Liver (tissue), 9 donors: ENCODE results near the gene ZMYM1. TPM values are rescaled to one million over a fixed set of nuclear protein-coding genes. Genes with fewer than 3 reads are reported as not detected.

Experiments used
- DNase-seq: peaks from one replicate; pipeline ENCODE4 v3.0.0-alpha.2; 2017; ENCODE audit warnings: low spot score
- H3K27ac ChIP-seq, 2 donors: one replicate each; pipeline ENCODE4 v1.7.0; 2013; ENCODE audit warnings: inconsistent platforms in 2 of 2, low read length in 2 of 2, control low read depth in 1 of 2, low read depth in 1 of 2, mild to moderate bottlenecking in 1 of 2
- H3K27me3 ChIP-seq, 4 donors: one replicate each; pipeline versions ENCODE4 v1.6.1 to v1.7.0; 2013; ENCODE audit warnings: low read length in 3 of 4, inconsistent platforms in 1 of 4, mild to moderate bottlenecking in 1 of 4, moderate library complexity in 1 of 4; ENCODE audit not compliant: control insufficient read depth in 4 of 4, insufficient read depth in 4 of 4
- H3K36me3 ChIP-seq, 4 donors: one replicate each; pipeline versions ENCODE4 v1.6.1 to v1.7.0; 2013; ENCODE audit warnings: low read length in 3 of 4, mild to moderate bottlenecking in 3 of 4, low read depth in 1 of 4, moderate library complexity in 1 of 4; ENCODE audit not compliant: control insufficient read depth in 4 of 4, insufficient read depth in 3 of 4
- H3K4me1 ChIP-seq, 4 donors: one replicate each; pipeline versions ENCODE4 v1.6.1 to v1.7.0; 2013; ENCODE audit warnings: low read length in 3 of 4, mild to moderate bottlenecking in 3 of 4, moderate library complexity in 1 of 4; ENCODE audit not compliant: control insufficient read depth in 4 of 4, insufficient read depth in 4 of 4
- H3K4me3 ChIP-seq, 3 donors: one replicate each; pipeline versions ENCODE4 v1.6.1 to v1.7.0; 2013; ENCODE audit warnings: low read length in 3 of 3, control low read depth in 1 of 3, low read depth in 1 of 3, mild to moderate bottlenecking in 1 of 3
- H3K9ac ChIP-seq, 2 donors: one replicate each; pipeline ENCODE4 v1.7.0; 2013; ENCODE audit warnings: low read length in 2 of 2, mild to moderate bottlenecking in 2 of 2, moderate library complexity in 2 of 2, control low read depth in 1 of 2, low read depth in 1 of 2
- H3K9me3 ChIP-seq, 4 donors: one replicate each; pipeline versions ENCODE4 v1.6.1 to v1.7.0; 2013; ENCODE audit warnings: low read length in 3 of 4; ENCODE audit not compliant: control insufficient read depth in 4 of 4
- ATF3 ChIP-seq: IDR thresholded peaks from 2 replicates; pipeline ENCODE4 v1.6.1; 2016; ENCODE audit warnings: antibody characterized with exemption
- CTCF ChIP-seq: fragments of 150-350 bp; IDR thresholded peaks from 2 replicates; pipeline ENCODE4 v1.5.1; 2017; ENCODE audit warnings: improper control_type of control experiment, low read depth, low read length; ENCODE audit not compliant: missing input control
- EGR1 ChIP-seq, 2 donors: IDR thresholded peaks; 2 replicates each; pipeline ENCODE4 v1.6.1; 2016 to 2018; ENCODE audit warnings: antibody characterized with exemption in 2 of 2, low read depth in 2 of 2
- FOXA1 ChIP-seq: IDR thresholded peaks from 2 replicates; pipeline ENCODE4 v1.6.1; 2016; ENCODE audit warnings: antibody characterized with exemption
- FOXA2 ChIP-seq: IDR thresholded peaks from 2 replicates; pipeline ENCODE4 v1.6.1; 2016; ENCODE audit warnings: antibody characterized with exemption
- GABPA ChIP-seq, 2 donors: IDR thresholded peaks in 1 of 2; conservative IDR thresholded peaks in 1 of 2; 2 replicates each; pipeline ENCODE4 v1.6.1; 2016; ENCODE audit warnings: antibody characterized with exemption in 2 of 2, mild to moderate bottlenecking in 1 of 2, moderate library complexity in 1 of 2
- HNF4A ChIP-seq, 2 donors: conservative IDR thresholded peaks; 2 replicates each; pipeline ENCODE4 v1.6.1; 2016; ENCODE audit warnings: antibody characterized with exemption in 2 of 2, mild to moderate bottlenecking in 2 of 2
- HNF4G ChIP-seq: IDR thresholded peaks from 2 replicates; pipeline ENCODE4 v1.6.1; 2016; ENCODE audit warnings: antibody characterized with exemption
- JUND ChIP-seq, 2 donors: IDR thresholded peaks; 2 replicates each; pipeline ENCODE4 v1.6.1; 2016; ENCODE audit warnings: antibody characterized with exemption in 2 of 2
- MAX ChIP-seq: IDR thresholded peaks from 2 replicates; pipeline ENCODE4 v1.6.1; 2016; ENCODE audit warnings: antibody characterized with exemption
- NR2F2 ChIP-seq: IDR thresholded peaks from 2 replicates; pipeline ENCODE4 v1.6.1; 2016; ENCODE audit warnings: antibody characterized with exemption
- RAD21 ChIP-seq, 2 donors: IDR thresholded peaks; 2 replicates each; pipeline ENCODE4 v1.6.1; 2016; ENCODE audit warnings: antibody characterized with exemption in 2 of 2, mild to moderate bottlenecking in 2 of 2
- REST ChIP-seq: IDR thresholded peaks from 2 replicates; pipeline ENCODE4 v1.6.1; 2016; ENCODE audit warnings: antibody characterized with exemption, mild to moderate bottlenecking
- RXRA ChIP-seq, 2 donors: IDR thresholded peaks; 2 replicates each; pipeline ENCODE4 v1.6.1; 2017 to 2018; ENCODE audit warnings: antibody characterized with exemption in 2 of 2, mild to moderate bottlenecking in 1 of 2
- SP1 ChIP-seq: IDR thresholded peaks from 2 replicates; pipeline ENCODE4 v1.6.1; 2018; ENCODE audit warnings: antibody characterized with exemption, mild to moderate bottlenecking
- TAF1 ChIP-seq: conservative IDR thresholded peaks from 2 replicates; pipeline ENCODE4 v1.6.1; 2016; ENCODE audit warnings: antibody characterized with exemption, mild to moderate bottlenecking
- YY1 ChIP-seq: IDR thresholded peaks from 2 replicates; pipeline ENCODE4 v1.6.1; 2016; ENCODE audit warnings: antibody characterized with exemption, mild to moderate bottlenecking
- ZBTB33 ChIP-seq: IDR thresholded peaks from 2 replicates; pipeline ENCODE4 v1.6.1; 2016; ENCODE audit warnings: antibody characterized with exemption
- WGBS: extraction: QIAGEN DNeasy Blood & Tissue Kit; methylation state at CpG from one replicate; pipeline ENCODE4 v1.1.7; 2013; 5-methylcytosine and 5-hydroxymethylcytosine counted together
- polyA plus RNA-seq, 2 donors: library from polyadenylated mRNA; stranded (reverse) in 1 of 2; unstranded in 1 of 2; fragments of 200-250 nt in 1 of 2; fragments of >200 nt in 1 of 2; fragmentation: Nextera tagmentation in 1 of 2; extraction: Ambion mirVana in 1 of 2; gene quantifications; one replicate each; pipeline versions ENCODE4 v1.2.1 to v1.2.3, GENCODE V29; 2013 to 2015
- total RNA-seq, 2 donors: library from RNA; depleted of rRNA; stranded (reverse); fragments of >200 nt; gene quantifications; one replicate each; pipeline ENCODE4 v1.2.3, GENCODE V29; 2014
- donor health status: healthy.
- donor health status: healthy.
- donor health status: healthy.
- donor health status: healthy.
- donor health status: healthy.

The ZMYM1 gene
- total and polyA plus RNA-seq, 4 donors = 2.0 to 10.8 (median 5.7) TPM

GRCh38 chr1:35029761-35030160, 49.4 kb upstream of the ZMYM1 start:
- peaks cover 0 to 4% (median 0%) of the 10 kb centered on the region in 4 donors for H3K36me3 ChIP-seq
- TF ChIP-seq MAX = no peak
- no peak for TF ChIP-seq REST
- no peak overlapping the region for H3K9ac ChIP-seq
- peaks cover 0 to 6% (median 3%) of the 10 kb centered on the region in 4 donors for H3K9me3 ChIP-seq
- H3K27me3 ChIP-seq = no peaks in the 10 kb centered on the region
- H3K27ac ChIP-seq = no peak overlapping the region
- no peak for DNase-seq
- no peak overlapping the region for H3K4me3 ChIP-seq
- peaks cover 2 to 21% (median 11%) of the 10 kb centered on the region in 4 donors for H3K4me1 ChIP-seq

GRCh38 chr1:35030338-35030737, 48.8 kb upstream of the ZMYM1 start:
- no peak for TF ChIP-seq ZBTB33
- no peak for TF ChIP-seq RAD21 (IDR thresholded peaks at IDR 0.05)
- no peak for TF ChIP-seq CTCF
- no peak for TF ChIP-seq JUND (IDR thresholded peaks at IDR 0.05)
- no peak for TF ChIP-seq YY1
- TF ChIP-seq HNF4A (conservative IDR thresholded peaks at IDR 0.05) = no peak
- no peak for TF ChIP-seq ATF3
- TF ChIP-seq NR2F2 = no peak
- no peak for TF ChIP-seq FOXA2
- TF ChIP-seq REST = no peak
- no peak for TF ChIP-seq EGR1 (IDR thresholded peaks at IDR 0.05; ENCODE audit: low read depth in 2 of 2)
- TF ChIP-seq FOXA1 = no peak
- TF ChIP-seq GABPA (IDR thresholded peaks at IDR 0.05 in 1 of 2, conservative IDR thresholded peaks at IDR 0.05 in 1 of 2) = no peak
- no peak for TF ChIP-seq HNF4G
- no peak for TF ChIP-seq SP1
- no peak for TF ChIP-seq TAF1
- TF ChIP-seq MAX = no peak
- no peak for TF ChIP-seq RXRA (IDR thresholded peaks at IDR 0.05)
- H3K9me3 ChIP-seq = peaks cover 0 to 6% (median 3%) of the 10 kb centered on the region in 4 donors
- H3K4me3 ChIP-seq = peak overlapping the region in 2 of 3 donors; percentile 58 to 99
- peak overlapping the region in 1 of 2 donors; percentile 94 for H3K27ac ChIP-seq
- DNase-seq = no peak
- H3K27me3 ChIP-seq = no peaks in the 10 kb centered on the region
- WGBS = 82% methylated on average over 5 of the region's 5 CpGs
- peaks cover 0 to 4% (median 0%) of the 10 kb centered on the region in 4 donors for H3K36me3 ChIP-seq
- H3K9ac ChIP-seq = no peak overlapping the region
- H3K4me1 ChIP-seq = peaks cover 2 to 21% (median 11%) of the 10 kb centered on the region in 4 donors
